Measurements from ENCODE around the gene CLCN2.
A peak's percentile ranks its signal among the peaks of the same experiment; 100 is the strongest.
"Not testable (repeated sequence)": the region's sequence is repeated elsewhere in the genome, so short reads cannot be mapped to it uniquely, and the experiment has no call there.

CLCN2 gene

DNA sequence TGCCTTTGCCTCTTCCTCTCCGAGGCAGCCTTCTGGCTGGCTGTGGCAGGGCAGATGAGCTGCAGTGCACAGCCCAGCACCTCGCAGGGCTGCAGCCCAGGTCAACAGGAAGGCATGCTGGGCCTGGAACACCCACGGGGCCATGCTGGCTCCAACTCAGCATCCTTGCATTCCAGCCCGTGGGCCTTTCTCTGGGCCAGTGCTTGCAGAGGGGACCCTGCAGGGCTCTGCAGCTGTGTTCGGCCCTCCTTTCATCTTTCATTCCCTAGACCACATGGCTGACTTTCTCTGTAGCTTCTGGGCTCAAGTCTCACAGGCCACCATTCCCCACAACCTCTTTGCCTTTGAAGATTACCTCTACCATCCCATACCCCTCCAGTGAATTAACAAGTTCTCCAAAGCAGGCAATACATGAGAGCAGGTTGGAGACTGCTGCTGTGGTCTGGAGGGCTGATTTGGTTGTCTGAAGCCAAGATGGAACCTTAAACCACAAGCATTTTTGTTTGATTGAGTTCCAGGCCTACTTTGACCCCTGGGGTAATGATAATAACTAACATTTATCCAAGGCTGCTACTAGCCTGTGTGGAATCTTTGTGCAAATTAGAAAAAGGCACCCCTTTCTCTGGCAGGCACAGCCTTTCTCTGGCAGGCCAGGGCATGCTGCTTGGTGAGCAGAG, 18.1 kb downstream of the CLCN2 start:
- TF ChIP-seq, protein P1, sequence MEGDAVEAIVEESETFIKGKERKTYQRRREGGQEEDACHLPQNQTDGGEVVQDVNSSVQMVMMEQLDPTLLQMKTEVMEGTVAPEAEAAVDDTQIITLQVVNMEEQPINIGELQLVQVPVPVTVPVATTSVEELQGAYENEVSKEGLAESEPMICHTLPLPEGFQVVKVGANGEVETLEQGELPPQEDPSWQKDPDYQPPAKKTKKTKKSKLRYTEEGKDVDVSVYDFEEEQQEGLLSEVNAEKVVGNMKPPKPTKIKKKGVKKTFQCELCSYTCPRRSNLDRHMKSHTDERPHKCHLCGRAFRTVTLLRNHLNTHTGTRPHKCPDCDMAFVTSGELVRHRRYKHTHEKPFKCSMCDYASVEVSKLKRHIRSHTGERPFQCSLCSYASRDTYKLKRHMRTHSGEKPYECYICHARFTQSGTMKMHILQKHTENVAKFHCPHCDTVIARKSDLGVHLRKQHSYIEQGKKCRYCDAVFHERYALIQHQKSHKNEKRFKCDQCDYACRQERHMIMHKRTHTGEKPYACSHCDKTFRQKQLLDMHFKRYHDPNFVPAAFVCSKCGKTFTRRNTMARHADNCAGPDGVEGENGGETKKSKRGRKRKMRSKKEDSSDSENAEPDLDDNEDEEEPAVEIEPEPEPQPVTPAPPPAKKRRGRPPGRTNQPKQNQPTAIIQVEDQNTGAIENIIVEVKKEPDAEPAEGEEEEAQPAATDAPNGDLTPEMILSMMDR (IDR thresholded peaks at IDR 0.05), result no peak
- Histone ChIP-seq H3K4me3 (no peak overlapping the region), H3K4me1 (peaks cover 0 to 27% (median 13%) of the 10 kb centered on the region in 4 donors), H3K27me3 (no peaks in the 10 kb centered on the region), H3K9me3 (no peaks in the 10 kb centered on the region), H3K36me3 (peaks cover 39 to 49% (median 39%) of the 10 kb centered on the region in 3 donors), H3K27ac (no peak overlapping the region)
- intact Hi-C loops (cut with DNase I; ENCODE audit: low total_unique reads), result no loop called here
- no peak for DNase-seq

DNA sequence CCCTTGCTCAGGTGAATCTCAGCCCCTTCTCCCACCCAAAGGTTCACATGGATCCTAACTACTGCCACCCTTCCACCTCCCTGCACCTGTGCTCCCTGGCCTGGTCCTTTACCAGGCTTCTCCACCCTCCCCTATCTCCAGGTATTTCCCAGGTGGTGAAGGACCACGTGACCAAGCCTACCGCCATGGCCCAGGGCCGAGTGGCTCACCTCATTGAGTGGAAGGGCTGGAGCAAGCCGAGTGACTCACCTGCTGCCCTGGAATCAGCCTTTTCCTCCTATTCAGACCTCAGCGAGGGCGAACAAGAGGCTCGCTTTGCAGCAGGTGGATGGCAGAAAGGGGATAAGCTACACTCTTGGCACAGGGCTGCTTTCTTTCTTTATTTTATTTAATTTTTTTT, 19.5 kb downstream of the CLCN2 start:
- Histone ChIP-seq H3K36me3 (peaks cover 39 to 49% (median 39%) of the 10 kb centered on the region in 3 donors), H3K4me3 (no peak overlapping the region), H3K4me1 (peaks cover 0 to 41% (median 24%) of the 10 kb centered on the region in 4 donors), H3K27ac (no peak overlapping the region), H3K27me3 (no peaks in the 10 kb centered on the region), H3K9me3 (no peaks in the 10 kb centered on the region)
- TF ChIP-seq, protein P1 (IDR thresholded peaks at IDR 0.05), result no peak
- intact Hi-C loops (cut with DNase I; ENCODE audit: low total_unique reads), result no loop called here
- no peak for DNase-seq

DNA sequence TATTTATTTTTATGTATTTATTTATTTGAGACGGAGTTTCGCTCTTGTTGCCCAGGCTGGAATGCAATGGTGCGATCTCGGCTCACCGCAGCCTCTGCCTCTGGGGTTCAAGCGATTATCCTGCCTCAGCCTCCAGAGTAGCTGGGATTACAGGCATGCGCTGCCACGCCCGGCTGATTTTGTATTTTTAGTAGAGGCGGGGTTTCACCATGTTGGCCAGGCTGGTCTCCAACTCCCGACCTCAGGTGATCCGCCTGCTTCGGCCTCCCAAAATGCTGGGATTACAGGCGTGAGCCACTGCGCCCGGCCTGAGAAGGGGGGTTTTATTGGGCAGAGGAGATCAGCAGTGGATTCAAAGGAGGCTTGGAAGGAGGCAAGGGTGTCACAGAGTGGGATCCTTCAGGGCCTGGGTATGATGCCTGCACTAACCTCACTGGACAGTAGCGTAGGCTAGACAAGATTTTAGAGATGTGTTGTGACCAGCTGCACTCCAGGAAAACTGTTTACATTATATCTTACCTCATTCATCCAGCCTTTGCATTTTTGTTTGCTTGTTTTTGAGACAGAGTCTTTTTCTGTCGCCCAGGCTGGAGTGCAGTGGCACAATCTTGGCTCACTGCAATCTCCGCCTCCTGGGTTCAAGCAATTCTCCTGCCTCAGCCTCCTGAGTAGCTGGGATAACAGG, 21.8 kb downstream of the CLCN2 start:
- H3K27me3 ChIP-seq, H3K4me3 ChIP-seq, DNase-seq, H3K9me3 ChIP-seq: not testable (repeated sequence)
- Histone ChIP-seq H3K36me3 (peaks cover 36 to 42% (median 40%) of the 10 kb centered on the region in 3 donors), H3K4me1 (peaks cover 0 to 39% (median 27%) of the 10 kb centered on the region in 4 donors), H3K27ac (peak overlapping the region; percentile 97 to 98)
- intact Hi-C loops (cut with DNase I; ENCODE audit: low total_unique reads), result loop anchor here (2.0 kb wide), 1 partner anchor 41 kb away; the partner anchor contains the start of gene PSMD2

DNA sequence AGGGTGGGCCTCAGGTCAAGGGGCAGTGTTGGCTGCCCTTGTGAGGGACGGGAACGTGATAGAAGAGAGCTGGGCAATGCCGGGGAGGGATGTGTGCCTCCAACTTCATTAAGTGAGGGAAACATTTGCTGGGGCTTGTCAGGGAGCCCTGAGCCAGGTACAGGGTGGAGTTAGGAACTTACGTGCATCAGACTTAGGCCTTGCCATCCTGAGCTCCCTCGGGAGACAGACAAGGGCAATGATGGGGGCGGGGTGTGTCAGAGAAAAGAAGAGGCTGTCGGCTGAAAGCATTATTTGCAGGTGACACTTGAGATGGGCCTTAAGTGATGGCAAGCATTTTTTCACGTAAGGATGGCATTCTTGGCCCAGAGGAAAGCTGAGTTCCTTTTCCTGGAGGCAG, 22.4 kb downstream of the CLCN2 start:
- Histone ChIP-seq H3K9me3 (no peaks in the 10 kb centered on the region), H3K4me3 (peak overlapping the region; percentile 90 to 94), H3K27ac (peak overlapping the region; percentile 97 to 98), H3K4me1 (peaks cover 0 to 39% (median 27%) of the 10 kb centered on the region in 4 donors), H3K36me3 (peaks cover 34 to 41% (median 40%) of the 10 kb centered on the region in 3 donors), H3K27me3 (no peaks in the 10 kb centered on the region)
- intact Hi-C loops (cut with DNase I; ENCODE audit: low total_unique reads), result loop anchor here (2.0 kb wide), 1 partner anchor 40 kb away; the partner anchor contains the start of gene PSMD2
- TF ChIP-seq, protein P1 (IDR thresholded peaks at IDR 0.05), result no peak
- no peak for DNase-seq

DNA sequence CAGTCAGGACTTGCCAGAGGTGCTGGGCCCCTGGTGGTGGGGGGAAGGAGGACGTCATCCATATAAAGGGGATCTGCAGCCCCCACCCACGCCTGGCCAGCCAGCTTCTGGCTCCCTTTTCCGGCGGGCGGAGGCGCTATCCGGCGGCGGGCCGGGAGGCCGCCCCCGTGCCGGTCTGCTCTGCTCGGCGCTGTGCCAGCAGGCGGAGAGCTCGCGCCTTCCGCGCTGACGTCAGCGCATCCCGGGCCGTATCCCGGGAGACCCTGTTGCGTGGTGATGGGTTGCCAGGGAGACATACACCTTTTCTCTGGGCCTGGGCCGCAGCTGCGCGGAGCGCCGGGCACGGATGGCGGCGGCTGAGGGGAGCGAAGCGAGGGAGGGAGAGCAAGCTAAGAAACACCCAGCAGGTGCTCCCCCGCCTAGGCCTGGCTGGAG, 22.9 kb downstream of the CLCN2 start:
- H3K4me1 ChIP-seq, result peaks cover 0 to 39% (median 27%) of the 10 kb centered on the region in 4 donors
- DNase-seq, result peak; percentile 83 to 96
- TF ChIP-seq, protein P1 (IDR thresholded peaks at IDR 0.05), result no peak
- H3K27ac ChIP-seq, result peak overlapping the region; percentile 97 to 98
- no peaks in the 10 kb centered on the region for H3K9me3 ChIP-seq
- intact Hi-C loops (cut with DNase I; ENCODE audit: low total_unique reads), result loop anchor here (2.0 kb wide), 1 partner anchor 40 kb away; the partner anchor contains the start of gene PSMD2
- no peaks in the 10 kb centered on the region for H3K27me3 ChIP-seq
- H3K4me3 ChIP-seq, result peak overlapping the region; percentile 90 to 94
- H3K36me3 ChIP-seq, result peaks cover 31 to 42% (median 40%) of the 10 kb centered on the region in 3 donors

DNA sequence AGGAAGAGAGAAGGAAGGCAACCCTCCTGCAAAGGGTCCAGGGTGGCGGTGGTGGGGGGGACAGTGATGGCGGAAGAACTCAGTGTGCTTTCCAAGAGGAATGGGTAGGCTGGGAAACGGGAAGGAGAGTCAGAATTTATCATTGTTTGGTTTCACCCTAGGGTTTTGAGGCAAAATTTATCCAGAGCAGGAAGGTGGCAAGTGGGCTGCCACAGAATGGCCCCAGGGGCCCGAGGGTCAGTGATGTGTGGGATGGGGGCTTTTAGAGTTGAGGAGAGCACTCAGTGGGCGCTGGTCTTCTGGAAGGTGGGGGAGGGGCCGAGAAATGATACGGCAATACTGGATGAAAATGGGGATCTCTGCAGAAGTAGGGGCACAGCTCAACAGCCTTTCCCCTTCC, 23.4 kb downstream of the CLCN2 start:
- no peaks in the 10 kb centered on the region for H3K27me3 ChIP-seq
- H3K4me3 ChIP-seq, result peak overlapping the region; percentile 90 to 94
- H3K27ac ChIP-seq, result peak overlapping the region; percentile 97 to 98
- TF ChIP-seq, protein P1 (IDR thresholded peaks at IDR 0.05), result no peak
- H3K4me1 ChIP-seq, result peaks cover 0 to 39% (median 27%) of the 10 kb centered on the region in 4 donors
- no peak for DNase-seq
- H3K9me3 ChIP-seq, result no peaks in the 10 kb centered on the region
- intact Hi-C loops (cut with DNase I; ENCODE audit: low total_unique reads), result loop anchor here (2.0 kb wide), 2 partner anchors 25 to 39 kb away; partner anchors contain the start of gene PSMD2
- peaks cover 29 to 42% (median 40%) of the 10 kb centered on the region in 3 donors for H3K36me3 ChIP-seq
